Lung (tissue), 12 donors: ENCODE data around the gene CCDC149. TPM values are rescaled to one million over a fixed set of nuclear protein-coding genes. Genes with fewer than 3 reads are reported as not detected.

Experiments
- ATAC-seq: fragments of 200-7000 bp; cut with Tn5 transposase; one replicate; pipeline ENCODE4 v1.9.1; 2020; ENCODE audit warnings: moderate number of reproducible peaks; ENCODE audit not compliant: insufficient read depth, low FRiP score
- DNase-seq, 3 donors: peaks; one replicate each; pipeline ENCODE4 v3.0.0-alpha.2; 2013 to 2017
- H3K27ac ChIP-seq, 2 donors: one replicate each; pipeline ENCODE4 v1.5.1; 2013; ENCODE audit warnings: mild to moderate bottlenecking in 2 of 2, moderate library complexity in 2 of 2, control low read depth in 1 of 2, inconsistent platforms in 1 of 2, low read depth in 1 of 2, low read length in 1 of 2
- H3K27me3 ChIP-seq, 3 donors: one replicate each; pipeline ENCODE4 v1.5.1; 2013; ENCODE audit warnings: low read length in 2 of 3; ENCODE audit not compliant: control insufficient read depth in 3 of 3, insufficient read depth in 3 of 3
- H3K36me3 ChIP-seq, 4 donors: one replicate each; pipeline ENCODE4 v1.5.1; 2013; ENCODE audit warnings: low read length in 4 of 4, mild to moderate bottlenecking in 1 of 4, moderate library complexity in 1 of 4; ENCODE audit not compliant: control insufficient read depth in 4 of 4, insufficient read depth in 4 of 4
- H3K4me1 ChIP-seq, 5 donors: one replicate each; pipeline ENCODE4 v1.5.1; 2013; ENCODE audit warnings: low read length in 5 of 5, mild to moderate bottlenecking in 2 of 5, moderate library complexity in 1 of 5; ENCODE audit not compliant: control insufficient read depth in 5 of 5, insufficient read depth in 5 of 5
- H3K4me3 ChIP-seq: one replicate; pipeline ENCODE4 v1.5.1; 2013; ENCODE audit warnings: mild to moderate bottlenecking, control low read depth, moderate library complexity
- H3K9ac ChIP-seq, 2 donors: one replicate each; pipeline ENCODE4 v1.5.1; 2013; ENCODE audit warnings: low read length in 2 of 2, control low read depth in 1 of 2; ENCODE audit not compliant: insufficient read depth in 1 of 2
- H3K9me3 ChIP-seq, 4 donors: one replicate each; pipeline ENCODE4 v1.5.1; 2013; ENCODE audit warnings: low read length in 3 of 4, mild to moderate bottlenecking in 1 of 4, moderate library complexity in 1 of 4; ENCODE audit not compliant: control insufficient read depth in 4 of 4, insufficient read depth in 3 of 4
- CTCF ChIP-seq: IDR thresholded peaks from 2 replicates; pipeline ENCODE4 v1.5.1; 2012; ENCODE audit warnings: mild to moderate bottlenecking; ENCODE audit errors: control extremely low read depth, extremely low read depth
- WGBS, 2 donors: extraction: QIAGEN DNeasy Blood & Tissue Kit; methylation state at CpG; one replicate each; pipeline ENCODE4 v1.1.7; 2013; 5-methylcytosine and 5-hydroxymethylcytosine counted together
- polyA plus RNA-seq, 2 donors: library from polyadenylated mRNA; stranded (reverse); fragments of 200-250 nt; gene quantifications; one replicate each; pipeline ENCODE4 v1.2.1, GENCODE V29; 2013
- total RNA-seq, 2 donors: library from RNA; depleted of rRNA in 1 of 2; stranded (reverse); fragments of >200 nt in 1 of 2; gene quantifications; one replicate each; pipeline ENCODE4 v1.2.1, GENCODE V29; 2014 to 2021
- donor health status: control.
- donor health status: control.
- donor health status: Bipolar disorder and iron deficiency.
- donor health status: healthy.
- donor health status: DM: yes; HTN: yes; CAD: no.

Gene CCDC149
- total and polyA plus RNA-seq, 4 donors = 8.6 to 21.4 (median 17.1) TPM

- H3K36me3 ChIP-seq = no peaks in the 10 kb centered on the region
- H3K4me1 ChIP-seq = peaks cover 0 to 33% (median 14%) of the 10 kb centered on the region in 5 donors
- ATAC-seq (no peak), DNase-seq (no peak)
- no peak overlapping the region for H3K4me3 ChIP-seq
- TF ChIP-seq CTCF = no peak
- peaks cover 0 to 27% (median 0%) of the 10 kb centered on the region in 3 donors for H3K27me3 ChIP-seq
- no peak overlapping the region for H3K9ac ChIP-seq
- no peak overlapping the region for H3K27ac ChIP-seq
- peaks cover 0 to 7% (median 0%) of the 10 kb centered on the region in 4 donors for H3K9me3 ChIP-seq
These were observed 116.2 kb downstream of the CCDC149 start for GRCh38 chr4:24796620-24797019.

GRCh38 chr4:24795666-24796381 is 117.0 kb downstream of the CCDC149 start:
- peak overlapping the region; percentile 59 to 69 for H3K27ac ChIP-seq
- no peaks in the 10 kb centered on the region for H3K36me3 ChIP-seq
- H3K27me3 ChIP-seq = peaks cover 0 to 20% (median 0%) of the 10 kb centered on the region in 3 donors
- WGBS, 2 donors = 43 to 57% methylated on average over 9 of the region's 9 CpGs
- peaks cover 0 to 7% (median 0%) of the 10 kb centered on the region in 4 donors for H3K9me3 ChIP-seq
- H3K9ac ChIP-seq = peak overlapping the region in 1 of 2 donors; percentile 64
- H3K4me1 ChIP-seq = peaks cover 0 to 25% (median 10%) of the 10 kb centered on the region in 5 donors
- H3K4me3 ChIP-seq = no peak overlapping the region
- no peak for ATAC-seq
- DNase-seq = no peak
- TF ChIP-seq CTCF = no peak

GRCh38 chr4:24794916-24795665 is 117.8 kb downstream of the CCDC149 start, which contains the start of gene SOD3:
Gene SOD3 (plus strand): TSS chr4:24795573. CDS start chr4:24799522, 3,949 bp downstream.
- Histone ChIP-seq H3K36me3 (no peaks in the 10 kb centered on the region), H3K4me3 (no peak within 1 kb of the TSS), H3K27me3 (peaks cover 0 to 14% (median 0%) of the 10 kb centered on the region in 3 donors), H3K9ac (peak within 1 kb of the TSS in 1 of 2 donors; percentile 64), H3K9me3 (peaks cover 0 to 7% (median 0%) of the 10 kb centered on the region in 4 donors), H3K4me1 (peaks cover 0 to 20% (median 9%) of the 10 kb centered on the region in 5 donors), H3K27ac (peak within 1 kb of the TSS; percentile 59 to 92)
- WGBS, 2 donors = 42 to 67% methylated on average over 21 of the region's 21 CpGs
- DNase-seq (peak; percentile 76 to 86 (median 80)), ATAC-seq (peak; percentile 93)
- no peak for TF ChIP-seq CTCF
